Upper lobe of left lung (tissue), 6 donors: Measurements from ENCODE around the gene AHSP. TPM values are rescaled to one million over a fixed set of nuclear protein-coding genes. Genes with fewer than 3 reads are reported as not detected.
A peak's percentile ranks its signal among the peaks of the same experiment; 100 is the strongest.
"Not testable (repeated sequence)": the region's sequence is repeated elsewhere in the genome, so short reads cannot be mapped to it uniquely, and the experiment has no call there.

Experiments
- ATAC-seq, 2 donors: fragments of 200-7000 bp; cut with Tn5 transposase; one replicate each; pipeline ENCODE4 v1.9.1; 2022; ENCODE audit warnings: mild to moderate bottlenecking in 2 of 2, moderate library complexity in 2 of 2; ENCODE audit not compliant: low FRiP score in 2 of 2
- DNase-seq, 2 donors: peaks; one replicate each; pipeline ENCODE4 v3.0.0-alpha.2; 2019 to 2020
- H3K27ac ChIP-seq, 4 donors: fragments of 200-600 bp; sonication (generic); one replicate each; pipeline ENCODE4 v1.5.1; 2016 to 2019
- H3K27me3 ChIP-seq, 4 donors: fragments of 200-600 bp; sonication (generic); one replicate each; pipeline ENCODE4 v1.5.1; 2017 to 2019
- H3K36me3 ChIP-seq, 4 donors: fragments of 200-600 bp; sonication (generic); one replicate each; pipeline ENCODE4 v1.5.1; 2016 to 2019
- H3K4me1 ChIP-seq, 4 donors: fragments of 200-600 bp; sonication (generic); one replicate each; pipeline ENCODE4 v1.5.1; 2018 to 2019
- H3K4me3 ChIP-seq, 4 donors: fragments of 200-600 bp; sonication (generic); one replicate each; pipeline ENCODE4 v1.5.1; 2017 to 2019; ENCODE audit warnings: mild to moderate bottlenecking in 2 of 4, moderate library complexity in 1 of 4
- H3K9me3 ChIP-seq, 4 donors: fragments of 200-600 bp; sonication (generic); one replicate each; pipeline ENCODE4 v1.5.1; 2018 to 2019
- EP300 ChIP-seq, 4 donors: sonication (generic); formaldehyde crosslinking; IDR thresholded peaks; one replicate each; pipeline ENCODE4 v1.5.1; 2017; ENCODE audit warnings: antibody characterized with exemption in 4 of 4, control low read depth in 2 of 4
- POLR2A ChIP-seq, 4 donors: fragments of 450-650 bp; IDR thresholded peaks; one replicate each; pipeline ENCODE4 v1.5.1; 2016 to 2017; ENCODE audit warnings: antibody characterized with exemption in 4 of 4, mild to moderate bottlenecking in 2 of 4
- POLR2AphosphoS5 ChIP-seq, 2 donors: sonication (generic); formaldehyde crosslinking; IDR thresholded peaks; one replicate each; pipeline ENCODE4 v1.5.1; 2017; ENCODE audit warnings: antibody characterized with exemption in 2 of 2
- WGBS, 2 donors: methylation state at CpG; one replicate each; pipeline ENCODE4 v1.1.5; 2017 to 2018; 5-methylcytosine and 5-hydroxymethylcytosine counted together
- total RNA-seq, 6 donors: library from RNA; depleted of rRNA in 4 of 6; stranded (reverse); fragments of >200 nt in 4 of 6; gene quantifications; one replicate each; pipeline versions ENCODE4 v1.1.0 to v1.2.1, GENCODE V29; 2016 to 2021
- TF ChIP-seq, protein P1 (sequence below), 6 experiments: fragments of 450-650 bp in 4 of 6; fragments of 200-600 bp in 2 of 6; sonication (generic) in 2 of 6; IDR thresholded peaks; one replicate each; pipeline ENCODE4 v1.5.1; 2016 to 2019; ENCODE audit warnings: antibody characterized with exemption in 6 of 6
- donor health status: DM: no; HTN: no; CAD: no; lungs with moderate emphysema.
- donor health status: DM: no; HTN: yes; CAD: no; lungs with severe emphysema.

The AHSP gene
- total RNA-seq, 6 donors from 2014 or later: not detected

DNA sequence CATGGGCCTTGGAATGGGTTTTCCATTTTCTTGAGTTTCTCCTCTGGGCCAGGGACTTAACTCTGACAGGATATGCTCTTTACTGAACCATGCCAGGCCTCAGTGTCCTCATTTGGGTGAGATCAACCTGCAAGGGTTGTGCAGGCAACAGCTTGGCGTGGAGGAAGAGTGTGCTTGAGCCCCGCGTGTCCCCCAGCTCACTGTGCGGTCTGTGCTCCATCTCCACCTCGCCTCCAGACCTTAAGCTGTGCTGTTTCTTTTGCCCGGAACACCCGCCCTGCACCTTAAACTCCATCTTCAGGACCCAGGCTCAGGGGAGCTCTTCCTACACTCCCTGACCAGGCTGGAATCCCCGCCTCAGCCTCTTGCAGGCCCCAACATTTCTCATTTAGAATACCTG, 29.2 kb upstream of the AHSP start:
- no peak for TF ChIP-seq POLR2AphosphoS5 (IDR thresholded peaks at IDR 0.05)
- TF ChIP-seq EP300 (IDR thresholded peaks at IDR 0.05): no peak

DNA sequence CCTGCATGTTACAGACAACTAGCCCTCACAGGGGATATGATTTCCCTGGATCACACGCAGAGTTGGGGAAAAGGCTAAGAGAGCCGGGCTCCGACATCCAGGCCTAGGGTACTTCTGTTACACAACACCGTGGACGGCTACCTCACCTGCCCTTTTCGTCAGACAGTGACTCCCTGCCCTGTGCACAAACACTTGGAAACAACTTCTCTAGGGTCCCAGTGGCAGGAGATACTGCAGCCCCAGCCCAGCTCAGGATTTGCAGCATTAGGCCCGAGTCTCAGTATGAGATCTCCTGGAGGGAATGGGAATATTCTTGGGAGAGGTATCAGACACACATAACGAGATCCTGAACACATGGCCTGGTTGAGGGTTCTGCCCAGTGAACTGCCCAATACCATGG, 27.8 kb upstream of the AHSP start:
- no peak overlapping the region for H3K27ac ChIP-seq
- peaks cover 9 to 52% (median 33%) of the 10 kb centered on the region in 4 donors for H3K4me1 ChIP-seq
- peaks cover 0 to 55% (median 29%) of the 10 kb centered on the region in 4 donors for H3K36me3 ChIP-seq
- DNase-seq (no peak), ATAC-seq (no peak)
- TF ChIP-seq EP300 (IDR thresholded peaks at IDR 0.05): no peak
- no peak for TF ChIP-seq POLR2A (IDR thresholded peaks at IDR 0.05)
- TF ChIP-seq POLR2AphosphoS5 (IDR thresholded peaks at IDR 0.05): no peak
- TF ChIP-seq, protein P1, sequence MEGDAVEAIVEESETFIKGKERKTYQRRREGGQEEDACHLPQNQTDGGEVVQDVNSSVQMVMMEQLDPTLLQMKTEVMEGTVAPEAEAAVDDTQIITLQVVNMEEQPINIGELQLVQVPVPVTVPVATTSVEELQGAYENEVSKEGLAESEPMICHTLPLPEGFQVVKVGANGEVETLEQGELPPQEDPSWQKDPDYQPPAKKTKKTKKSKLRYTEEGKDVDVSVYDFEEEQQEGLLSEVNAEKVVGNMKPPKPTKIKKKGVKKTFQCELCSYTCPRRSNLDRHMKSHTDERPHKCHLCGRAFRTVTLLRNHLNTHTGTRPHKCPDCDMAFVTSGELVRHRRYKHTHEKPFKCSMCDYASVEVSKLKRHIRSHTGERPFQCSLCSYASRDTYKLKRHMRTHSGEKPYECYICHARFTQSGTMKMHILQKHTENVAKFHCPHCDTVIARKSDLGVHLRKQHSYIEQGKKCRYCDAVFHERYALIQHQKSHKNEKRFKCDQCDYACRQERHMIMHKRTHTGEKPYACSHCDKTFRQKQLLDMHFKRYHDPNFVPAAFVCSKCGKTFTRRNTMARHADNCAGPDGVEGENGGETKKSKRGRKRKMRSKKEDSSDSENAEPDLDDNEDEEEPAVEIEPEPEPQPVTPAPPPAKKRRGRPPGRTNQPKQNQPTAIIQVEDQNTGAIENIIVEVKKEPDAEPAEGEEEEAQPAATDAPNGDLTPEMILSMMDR (IDR thresholded peaks at IDR 0.05): no peak
- H3K27me3 ChIP-seq: no peaks in the 10 kb centered on the region
- 92 to 94% methylated on average over 7 to 8 of the region's 8 CpGs for WGBS, 2 donors
- no peaks in the 10 kb centered on the region for H3K9me3 ChIP-seq
- no peak overlapping the region for H3K4me3 ChIP-seq

More for the DNA sequence above, 29.2 kb upstream of the AHSP start:
- Histone ChIP-seq H3K36me3 (peaks cover 3 to 64% (median 32%) of the 10 kb centered on the region in 4 donors), H3K9me3 (no peaks in the 10 kb centered on the region), H3K27ac (no peak overlapping the region), H3K27me3 (no peaks in the 10 kb centered on the region), H3K4me1 (peaks cover 5 to 42% (median 20%) of the 10 kb centered on the region in 4 donors), H3K4me3 (no peak overlapping the region)
- ATAC-seq: no peak
- WGBS, 2 donors: 91 to 100% methylated on average over 8 of the region's 8 CpGs
- no peak for DNase-seq

DNA sequence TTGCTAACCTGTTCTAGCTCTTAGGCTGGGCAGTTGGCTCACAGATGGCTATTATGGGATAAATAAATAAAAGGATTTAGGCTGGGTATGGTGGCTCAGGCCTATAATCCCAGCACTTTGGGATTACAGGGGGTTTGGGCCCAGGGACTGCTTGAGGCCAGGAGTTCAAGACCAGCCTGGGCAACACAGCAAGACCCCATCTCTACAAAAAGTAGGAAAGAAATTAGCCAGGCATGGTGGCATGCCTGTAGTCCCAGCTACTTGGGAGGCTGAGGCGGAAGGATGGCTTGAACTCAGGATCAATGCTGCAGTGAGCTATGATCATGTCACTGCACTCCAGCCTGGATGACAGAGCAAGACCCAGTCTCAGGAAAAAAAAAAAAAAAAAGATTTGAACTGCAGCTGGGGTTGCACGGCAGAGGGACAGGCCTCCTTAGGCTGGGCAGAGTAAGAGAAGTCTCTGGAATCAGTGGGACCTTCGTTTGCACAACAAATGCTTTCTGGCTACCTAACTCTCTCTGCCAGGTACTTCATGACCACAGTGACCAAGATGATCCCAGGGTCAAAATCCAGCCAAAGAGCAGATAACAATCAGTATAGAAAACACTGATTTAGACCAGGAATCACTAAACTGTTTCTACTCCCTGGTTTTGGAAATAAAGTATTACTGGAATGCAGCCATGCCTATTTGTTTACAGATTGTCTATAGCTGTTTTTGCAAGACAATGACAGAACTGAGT, 26.3 kb upstream of the AHSP start:
- DNase-seq (no peak), ATAC-seq (no peak)
- H3K27ac ChIP-seq: peak overlapping the region in 1 of 4 donors; percentile 47
- TF ChIP-seq EP300 (IDR thresholded peaks at IDR 0.05): no peak
- TF ChIP-seq, protein P1 (IDR thresholded peaks at IDR 0.05): no peak
- no peak for TF ChIP-seq POLR2A (IDR thresholded peaks at IDR 0.05)
- no peak for TF ChIP-seq POLR2AphosphoS5 (IDR thresholded peaks at IDR 0.05)
- peaks cover 0 to 49% (median 25%) of the 10 kb centered on the region in 4 donors for H3K36me3 ChIP-seq
- H3K9me3 ChIP-seq: no peaks in the 10 kb centered on the region
- WGBS, 2 donors: 69 to 82% methylated on average over 3 of the region's 3 CpGs
- peaks cover 10 to 48% (median 33%) of the 10 kb centered on the region in 4 donors for H3K4me1 ChIP-seq
- no peak overlapping the region for H3K4me3 ChIP-seq
- no peaks in the 10 kb centered on the region for H3K27me3 ChIP-seq

DNA sequence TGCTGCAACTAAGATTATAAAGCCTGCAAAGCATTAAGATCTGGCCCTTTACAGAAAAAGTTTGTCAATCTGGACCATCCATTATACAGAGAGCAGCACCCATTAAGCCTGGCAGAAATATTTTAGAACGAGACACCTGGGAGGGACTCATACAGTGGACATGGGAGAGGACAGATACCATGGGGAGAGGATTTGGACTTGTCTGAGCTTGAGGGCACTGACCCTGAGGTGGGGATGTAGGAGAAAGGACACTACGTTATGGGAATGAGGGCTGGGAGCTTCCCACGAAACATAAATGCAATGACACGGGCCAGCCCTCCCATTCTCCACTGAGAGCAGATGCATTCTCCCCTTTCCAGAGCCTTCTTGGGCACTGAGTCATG, 25.7 kb upstream of the AHSP start:
- Histone ChIP-seq H3K27ac (peak overlapping the region in 3 of 4 donors; percentile 14 to 78 (median 44)), H3K27me3 (no peaks in the 10 kb centered on the region), H3K4me3 (no peak overlapping the region), H3K9me3 (no peaks in the 10 kb centered on the region), H3K36me3 (peaks cover 0 to 44% (median 22%) of the 10 kb centered on the region in 4 donors), H3K4me1 (peaks cover 16 to 50% (median 37%) of the 10 kb centered on the region in 4 donors)
- DNase-seq (no peak), ATAC-seq (no peak)
- 85 to 87% methylated on average over 4 of the region's 4 CpGs for WGBS, 2 donors
- TF ChIP-seq POLR2AphosphoS5 (IDR thresholded peaks at IDR 0.05) (no peak), EP300 (IDR thresholded peaks at IDR 0.05) (no peak), POLR2A (IDR thresholded peaks at IDR 0.05) (no peak)
- TF ChIP-seq, protein P1 (IDR thresholded peaks at IDR 0.05): no peak

DNA sequence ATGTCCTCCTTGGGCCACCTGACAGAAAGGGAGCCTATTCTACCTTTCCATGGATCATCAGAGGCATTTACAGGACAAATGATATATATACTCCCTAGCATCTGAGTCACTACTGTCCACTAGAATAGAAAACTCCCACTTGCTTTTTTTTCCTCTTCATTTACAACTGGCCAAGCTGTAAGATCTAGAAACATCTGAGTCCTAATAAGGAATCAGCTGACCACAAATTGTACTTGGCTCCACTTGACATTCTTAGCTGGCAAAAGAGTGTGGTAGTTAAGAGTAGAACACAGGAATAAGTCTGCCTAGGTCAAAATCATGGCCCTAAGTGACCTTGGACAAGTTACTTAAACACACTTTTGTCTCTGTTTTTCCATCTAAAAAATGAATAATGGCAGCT, 24.7 kb upstream of the AHSP start:
- Histone ChIP-seq H3K4me3 (no peak overlapping the region), H3K9me3 (no peaks in the 10 kb centered on the region), H3K4me1 (peaks cover 22 to 57% (median 43%) of the 10 kb centered on the region in 4 donors), H3K36me3 (peaks cover 0 to 36% (median 16%) of the 10 kb centered on the region in 4 donors), H3K27me3 (no peaks in the 10 kb centered on the region), H3K27ac (peak overlapping the region; percentile 6 to 78 (median 52))
- TF ChIP-seq EP300 (IDR thresholded peaks at IDR 0.05) (peak in 1 of 4 donors; percentile 65), POLR2A (IDR thresholded peaks at IDR 0.05) (no peak), POLR2AphosphoS5 (IDR thresholded peaks at IDR 0.05) (no peak)
- TF ChIP-seq, protein P1 (IDR thresholded peaks at IDR 0.05): no peak
- ATAC-seq (peak; percentile 25 to 68), DNase-seq (peak in 1 of 2 donors; percentile 48)

DNA sequence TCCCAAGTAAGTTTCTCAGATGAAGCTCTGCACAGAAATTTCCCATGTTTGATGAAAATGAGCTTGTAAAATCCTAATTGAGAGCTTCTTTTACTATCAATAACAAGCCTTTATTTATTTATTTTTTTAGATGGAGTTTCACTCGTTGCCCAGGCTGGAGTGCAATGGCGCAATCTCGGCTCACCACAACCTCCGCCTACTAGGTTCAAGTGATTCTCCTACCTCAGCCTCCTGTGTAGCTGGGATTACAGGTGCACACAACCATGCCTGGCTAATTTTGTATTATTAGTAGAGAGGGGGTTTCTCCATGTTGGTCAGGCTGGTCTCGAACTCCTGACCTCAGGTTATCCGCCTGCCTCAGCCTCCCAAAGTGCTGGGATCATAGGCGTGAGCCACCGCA, 24.1 kb upstream of the AHSP start:
- not testable (repeated sequence) for H3K27me3 ChIP-seq, H3K9me3 ChIP-seq, H3K4me3 ChIP-seq, ATAC-seq
- peak in 1 of 2 donors; percentile 71 for DNase-seq
- 71 to 74% methylated on average over 8 of the region's 8 CpGs for WGBS, 2 donors
- Histone ChIP-seq H3K4me1 (peaks cover 22 to 57% (median 44%) of the 10 kb centered on the region in 4 donors), H3K36me3 (peaks cover 0 to 30% (median 12%) of the 10 kb centered on the region in 4 donors), H3K27ac (peak overlapping the region; percentile 6 to 78 (median 66))
